ENCODE data around the gene RNPS1. TPM values are rescaled to one million over a fixed set of nuclear protein-coding genes. Genes with fewer than 3 reads are reported as not detected.

Gene RNPS1
- total RNA-seq, 2 experiments from 2014 or later, result 310 to 324 TPM

DNA sequence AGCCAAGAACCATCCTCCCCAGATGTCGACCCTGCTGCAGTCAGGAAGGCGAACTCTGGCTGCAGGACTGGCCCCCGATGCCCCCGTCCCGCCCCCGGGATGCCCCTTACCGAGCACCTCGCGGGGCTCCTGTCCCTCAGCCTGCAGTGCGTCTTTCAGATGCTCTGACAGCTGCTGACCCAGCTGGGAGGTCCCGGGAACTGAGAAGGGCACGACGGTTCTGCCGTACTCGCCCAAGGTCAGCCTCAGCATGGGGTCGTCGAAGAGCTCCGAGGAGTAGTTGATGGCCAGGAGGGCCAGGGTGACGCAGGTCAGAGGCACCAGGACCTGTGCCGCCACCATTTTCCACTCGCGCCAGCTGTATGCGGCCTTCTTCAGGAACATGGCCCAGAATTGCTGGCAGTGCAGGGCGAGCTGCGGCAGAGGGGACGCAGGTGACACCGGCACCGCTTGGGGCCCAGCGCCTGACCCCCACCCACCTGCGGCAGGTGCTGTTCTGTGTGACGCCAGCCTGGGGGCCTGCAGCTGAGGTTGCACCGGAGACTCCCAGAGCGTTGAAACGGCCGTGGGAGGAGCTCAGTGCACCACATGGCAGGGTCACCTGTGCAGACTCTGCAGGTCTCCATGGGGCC is 20.1 kb upstream of the RNPS1 start:
- H3K36me3 Mint-ChIP-seq, result no peaks in the 10 kb centered on the region
- H3K4me1 Mint-ChIP-seq, result no peaks in the 10 kb centered on the region
- ATAC-seq, result no peak
- CTCF ChIA-PET, result no interaction called here
- no peaks in the 10 kb centered on the region for H3K27me3 Mint-ChIP-seq
- no peaks in the 10 kb centered on the region for H3K9me3 Mint-ChIP-seq (ENCODE audit: low read depth)
- no peak overlapping the region for H3K27ac Mint-ChIP-seq
- no peak for DNase-seq
- H3K4me3 Mint-ChIP-seq, result no peak overlapping the region

DNA sequence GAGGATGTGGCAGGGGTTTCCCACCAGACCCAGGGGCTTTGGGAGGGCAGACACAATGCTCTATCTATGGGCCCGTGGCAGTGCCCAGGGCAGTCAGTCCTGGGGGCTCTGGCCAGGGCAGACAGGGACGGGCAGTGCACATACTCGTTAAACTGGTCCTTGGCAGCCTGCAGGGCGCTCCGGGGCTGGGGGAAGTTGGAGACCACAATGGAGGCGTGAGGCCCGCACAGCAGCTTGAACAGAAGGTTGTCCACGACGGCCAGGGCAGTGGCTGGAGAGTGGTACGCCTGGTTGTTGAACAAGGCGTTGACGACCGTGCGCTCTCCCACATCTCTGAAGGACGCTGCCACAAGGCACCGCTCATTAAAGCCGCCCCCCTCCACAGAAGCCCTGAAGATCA is 18.6 kb upstream of the RNPS1 start:
- DNase-seq, result no peak
- no peaks in the 10 kb centered on the region for H3K9me3 Mint-ChIP-seq (ENCODE audit: low read depth)

DNA sequence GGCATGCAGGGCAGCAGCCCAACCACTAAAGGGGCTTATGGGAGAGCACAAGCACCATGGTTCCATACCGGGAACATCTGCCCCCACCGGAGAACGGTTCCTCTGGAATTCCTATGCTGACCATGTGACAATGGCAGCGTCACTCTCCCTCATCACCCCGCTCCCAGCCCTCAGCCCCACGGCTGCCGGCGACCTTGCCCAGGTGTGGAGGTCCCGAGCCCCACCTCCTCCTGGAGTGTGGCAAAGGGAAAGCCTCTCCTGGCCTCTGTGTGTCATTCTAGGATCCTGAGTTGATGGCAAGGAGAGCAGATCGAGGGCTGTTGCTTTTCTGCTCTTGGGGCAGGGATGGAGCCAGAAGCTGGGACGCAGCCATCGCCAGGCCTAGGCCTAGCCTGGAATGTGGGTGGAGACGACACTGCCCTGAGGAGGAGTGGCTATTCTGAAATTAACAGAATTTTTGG is 17.8 kb upstream of the RNPS1 start:
- Mint-ChIP-seq H3K4me1 (no peaks in the 10 kb centered on the region), H3K9me3 (ENCODE audit: low read depth) (no peaks in the 10 kb centered on the region), H3K27ac (no peak overlapping the region), H3K36me3 (no peaks in the 10 kb centered on the region), H3K4me3 (no peak overlapping the region), H3K27me3 (no peaks in the 10 kb centered on the region)
- DNase-seq, result no peak
- no peak for ATAC-seq
- CTCF ChIA-PET, result no interaction called here

More for the DNA sequence above, 18.6 kb upstream of the RNPS1 start:
- Mint-ChIP-seq H3K27ac (no peak overlapping the region), H3K4me3 (no peak overlapping the region), H3K4me1 (no peaks in the 10 kb centered on the region), H3K36me3 (no peaks in the 10 kb centered on the region), H3K27me3 (no peaks in the 10 kb centered on the region)
- no peak for ATAC-seq
- CTCF ChIA-PET, result no interaction called here

DNA sequence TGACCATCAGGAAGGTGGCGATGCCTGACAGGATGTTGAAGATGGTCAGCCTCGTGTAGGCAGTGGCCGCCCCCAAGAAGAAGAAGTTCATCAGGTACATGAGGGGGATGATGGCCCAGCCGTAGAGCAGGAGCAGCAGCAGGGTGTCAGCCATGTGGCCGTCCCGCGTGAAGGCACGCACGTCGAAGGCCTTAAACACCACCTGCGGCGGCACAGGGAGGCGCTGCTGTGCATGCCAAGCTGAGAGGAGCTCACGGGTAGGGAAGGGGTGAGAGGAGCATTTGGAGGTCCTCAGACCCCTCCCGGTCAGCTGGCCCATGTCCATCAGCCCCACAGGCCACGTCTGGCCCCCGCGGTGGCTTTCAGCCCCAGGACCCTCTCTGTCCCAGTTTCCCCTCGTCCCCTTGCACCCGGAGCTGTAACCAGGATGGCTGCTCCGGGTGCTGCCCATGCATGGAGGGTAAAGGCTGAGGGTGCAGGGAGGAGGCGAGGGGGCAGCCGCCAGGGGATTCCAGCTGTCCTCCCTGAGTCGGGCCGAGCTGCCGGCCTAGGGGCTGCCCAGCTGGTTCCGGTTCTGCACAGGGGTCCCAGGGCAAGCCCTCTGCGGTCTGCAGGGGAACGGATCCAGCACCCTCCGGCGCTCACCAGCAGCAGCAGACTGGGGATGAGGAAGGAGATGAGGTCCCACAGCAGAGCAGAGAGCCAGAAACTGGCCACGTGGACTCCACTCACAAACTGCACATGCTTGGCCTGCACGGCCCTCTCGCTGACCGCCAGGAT is 17.1 kb upstream of the RNPS1 start:
- DNase-seq (no peak), ATAC-seq (no peak)
- no peak overlapping the region for H3K27ac Mint-ChIP-seq
- no peaks in the 10 kb centered on the region for H3K27me3 Mint-ChIP-seq
- H3K9me3 Mint-ChIP-seq (ENCODE audit: low read depth), result no peaks in the 10 kb centered on the region
- CTCF ChIA-PET, result no interaction called here
- H3K4me1 Mint-ChIP-seq, result no peaks in the 10 kb centered on the region
- H3K4me3 Mint-ChIP-seq, result no peak overlapping the region
- no peaks in the 10 kb centered on the region for H3K36me3 Mint-ChIP-seq

DNA sequence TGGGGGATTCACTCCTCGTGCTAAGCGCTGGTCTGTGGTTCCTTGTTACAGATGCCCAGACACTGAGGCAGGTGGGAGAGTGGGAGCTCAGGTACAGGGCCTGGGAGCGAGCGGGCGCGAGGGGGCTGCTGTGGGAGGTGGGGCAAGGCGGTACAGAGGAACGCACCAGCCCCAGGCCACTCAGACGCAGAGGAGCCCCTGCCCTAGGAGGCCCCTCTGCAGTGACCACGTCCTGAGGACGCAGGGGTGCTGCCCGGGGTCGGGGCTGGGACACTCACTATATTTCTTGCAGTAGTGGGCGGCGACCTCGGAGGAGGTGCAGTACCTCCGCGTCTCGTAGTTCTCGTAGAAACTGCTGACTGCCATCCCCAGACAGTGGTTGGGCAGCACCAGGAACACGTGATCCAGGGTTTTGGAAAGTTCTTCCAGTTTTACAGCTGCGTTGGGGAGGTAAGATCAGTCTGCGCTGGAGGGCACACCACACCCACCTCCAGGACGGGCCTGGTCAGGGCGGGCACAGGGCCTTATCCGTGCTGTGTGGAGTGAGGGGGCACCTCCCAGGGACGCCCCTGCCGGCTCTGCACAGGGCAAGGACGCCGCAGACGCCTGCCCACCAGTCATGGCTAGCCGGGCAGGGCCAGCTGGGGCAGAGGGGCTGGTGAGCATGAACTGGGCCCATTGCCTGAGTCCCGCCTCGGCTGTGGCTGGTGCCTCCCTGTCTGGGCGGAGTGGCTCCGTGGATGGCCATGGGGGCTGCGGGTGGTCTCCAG is 16.3 kb upstream of the RNPS1 start:
- no peaks in the 10 kb centered on the region for H3K9me3 Mint-ChIP-seq (ENCODE audit: low read depth)
- DNase-seq, result no peak
- no peak for ATAC-seq
- no peak overlapping the region for H3K4me3 Mint-ChIP-seq
- CTCF ChIA-PET, result no interaction called here
- H3K27ac Mint-ChIP-seq, result no peak overlapping the region
- no peaks in the 10 kb centered on the region for H3K27me3 Mint-ChIP-seq
- no peaks in the 10 kb centered on the region for H3K36me3 Mint-ChIP-seq
- H3K4me1 Mint-ChIP-seq, result no peaks in the 10 kb centered on the region

DNA sequence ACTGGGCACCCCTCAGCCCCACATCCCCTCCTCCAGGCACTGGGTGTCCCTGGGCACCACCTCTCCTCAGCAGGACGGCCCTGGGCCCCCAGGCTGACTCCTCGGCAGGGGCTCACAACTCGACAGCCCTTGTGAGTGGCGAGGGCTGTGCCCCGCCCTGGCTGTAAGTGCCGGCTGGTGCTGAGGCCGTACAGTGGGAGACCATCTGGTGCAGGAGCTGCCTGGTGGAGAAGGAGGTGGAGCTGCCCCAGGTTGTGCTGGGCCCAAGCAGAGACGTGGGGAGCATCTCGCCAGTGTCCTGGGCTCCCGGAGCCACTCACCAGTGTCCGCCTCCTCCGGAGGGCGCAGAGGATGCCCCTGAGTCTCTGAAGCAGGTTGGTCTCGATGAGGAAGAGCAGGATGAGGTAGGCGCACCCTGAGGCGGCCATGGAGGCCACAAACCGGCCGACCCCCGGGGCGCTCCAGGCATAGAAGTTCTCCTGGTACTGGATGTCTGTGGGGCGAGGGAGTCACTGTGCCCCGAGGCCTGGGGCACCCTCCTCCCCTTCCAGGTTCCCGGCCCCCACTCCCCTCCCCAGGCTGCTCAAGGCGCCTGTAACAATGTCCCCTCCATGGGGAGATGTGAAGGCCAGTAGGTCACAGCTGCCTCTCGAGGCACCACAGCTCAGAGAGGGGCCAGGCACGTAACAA is 15.1 kb upstream of the RNPS1 start:
- Mint-ChIP-seq H3K27ac (no peak overlapping the region), H3K4me1 (no peaks in the 10 kb centered on the region)

DNA sequence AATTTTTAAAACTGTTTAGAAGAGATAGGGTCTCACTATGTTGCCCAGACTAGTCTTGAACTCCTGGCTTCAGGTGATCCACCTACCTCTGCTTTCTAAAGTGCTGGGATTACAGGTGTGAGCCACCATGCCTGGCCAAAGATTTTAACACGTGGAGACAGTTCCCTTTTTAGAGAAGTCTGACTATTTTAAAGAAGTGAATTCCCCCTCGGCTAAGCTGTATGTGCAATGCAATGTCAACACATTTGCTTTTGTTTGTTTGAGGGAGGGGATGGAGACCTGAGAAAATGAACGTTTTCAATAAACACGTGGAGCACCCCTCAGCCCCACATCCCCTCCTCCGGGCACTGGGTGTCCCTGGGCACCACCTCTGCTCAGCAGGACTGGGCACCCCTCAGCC is 14.3 kb upstream of the RNPS1 start:
- Mint-ChIP-seq H3K27me3 (no peaks in the 10 kb centered on the region), H3K4me1 (no peaks in the 10 kb centered on the region), H3K27ac (no peak overlapping the region), H3K4me3 (no peak overlapping the region), H3K9me3 (ENCODE audit: low read depth) (no peaks in the 10 kb centered on the region), H3K36me3 (no peaks in the 10 kb centered on the region)
- ATAC-seq, result no peak
- CTCF ChIA-PET, result interaction anchor here (0.9 kb wide), 1 partner anchor 219 kb away, joined by 3 read pairs; no protein-coding TSS in a partner anchor
- DNase-seq, result no peak

More for the DNA sequence above, 15.1 kb upstream of the RNPS1 start:
- H3K9me3 Mint-ChIP-seq (ENCODE audit: low read depth), result no peaks in the 10 kb centered on the region
- H3K36me3 Mint-ChIP-seq, result no peaks in the 10 kb centered on the region
- CTCF ChIA-PET, result no interaction called here
- H3K27me3 Mint-ChIP-seq, result no peaks in the 10 kb centered on the region
- H3K4me3 Mint-ChIP-seq, result no peak overlapping the region
- DNase-seq, result no peak
- ATAC-seq, result no peak

DNA sequence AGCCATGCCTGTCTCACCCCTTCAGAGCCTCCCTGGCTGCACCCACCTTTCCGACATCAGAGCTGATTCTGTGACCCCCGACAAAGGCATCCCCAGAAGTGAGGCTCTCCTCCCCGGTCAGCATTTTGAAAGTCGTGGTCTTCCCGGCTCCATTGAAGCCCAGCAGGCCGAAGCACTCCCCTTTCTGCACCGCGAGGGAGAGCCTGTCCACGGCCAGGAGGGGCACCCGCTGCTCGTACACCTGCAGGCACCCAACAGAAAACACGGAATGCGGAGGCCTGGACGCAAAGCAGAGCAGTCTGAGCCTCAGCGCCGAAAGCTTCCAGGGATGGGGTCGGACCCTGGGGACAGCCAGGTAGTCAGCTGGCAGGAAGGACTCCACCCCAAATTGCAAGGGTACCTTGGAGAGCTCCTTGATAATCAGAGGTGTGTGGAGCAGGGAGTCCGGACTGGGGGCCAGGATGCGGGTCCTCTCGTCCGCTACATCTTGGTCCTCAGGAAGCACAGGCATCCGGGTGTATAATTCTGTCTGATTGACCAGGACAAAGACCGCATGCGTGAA is 13.1 kb upstream of the RNPS1 start:
- no peak overlapping the region for H3K27ac Mint-ChIP-seq
- CTCF ChIA-PET, result no interaction called here
- H3K4me3 Mint-ChIP-seq, result no peak overlapping the region
- no peak for ATAC-seq
- no peak for DNase-seq
- H3K36me3 Mint-ChIP-seq, result no peaks in the 10 kb centered on the region
- no peaks in the 10 kb centered on the region for H3K4me1 Mint-ChIP-seq
- no peaks in the 10 kb centered on the region for H3K9me3 Mint-ChIP-seq (ENCODE audit: low read depth)
- no peaks in the 10 kb centered on the region for H3K27me3 Mint-ChIP-seq

DNA sequence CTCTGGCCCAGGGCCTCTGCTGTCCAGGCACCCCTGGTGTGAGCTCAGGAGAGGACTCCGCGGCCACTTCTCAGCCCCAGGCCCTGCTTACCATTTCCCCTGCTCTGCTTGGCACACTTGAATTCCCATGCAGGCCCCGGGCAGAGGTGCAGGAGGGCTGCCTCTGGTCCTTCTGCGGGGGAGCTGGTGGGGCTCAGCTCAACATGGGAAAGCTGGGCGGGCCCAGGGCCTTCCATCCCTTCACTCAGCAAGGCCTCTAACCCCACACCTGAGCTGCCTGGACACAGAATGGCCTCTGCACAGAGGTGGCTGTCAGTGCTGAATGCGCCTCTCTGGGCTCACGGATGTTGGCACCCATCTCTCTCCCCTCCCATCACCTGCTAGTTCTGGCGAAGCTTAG is 12.5 kb upstream of the RNPS1 start:
- CTCF ChIA-PET, result no interaction called here
- no peaks in the 10 kb centered on the region for H3K36me3 Mint-ChIP-seq

DNA sequence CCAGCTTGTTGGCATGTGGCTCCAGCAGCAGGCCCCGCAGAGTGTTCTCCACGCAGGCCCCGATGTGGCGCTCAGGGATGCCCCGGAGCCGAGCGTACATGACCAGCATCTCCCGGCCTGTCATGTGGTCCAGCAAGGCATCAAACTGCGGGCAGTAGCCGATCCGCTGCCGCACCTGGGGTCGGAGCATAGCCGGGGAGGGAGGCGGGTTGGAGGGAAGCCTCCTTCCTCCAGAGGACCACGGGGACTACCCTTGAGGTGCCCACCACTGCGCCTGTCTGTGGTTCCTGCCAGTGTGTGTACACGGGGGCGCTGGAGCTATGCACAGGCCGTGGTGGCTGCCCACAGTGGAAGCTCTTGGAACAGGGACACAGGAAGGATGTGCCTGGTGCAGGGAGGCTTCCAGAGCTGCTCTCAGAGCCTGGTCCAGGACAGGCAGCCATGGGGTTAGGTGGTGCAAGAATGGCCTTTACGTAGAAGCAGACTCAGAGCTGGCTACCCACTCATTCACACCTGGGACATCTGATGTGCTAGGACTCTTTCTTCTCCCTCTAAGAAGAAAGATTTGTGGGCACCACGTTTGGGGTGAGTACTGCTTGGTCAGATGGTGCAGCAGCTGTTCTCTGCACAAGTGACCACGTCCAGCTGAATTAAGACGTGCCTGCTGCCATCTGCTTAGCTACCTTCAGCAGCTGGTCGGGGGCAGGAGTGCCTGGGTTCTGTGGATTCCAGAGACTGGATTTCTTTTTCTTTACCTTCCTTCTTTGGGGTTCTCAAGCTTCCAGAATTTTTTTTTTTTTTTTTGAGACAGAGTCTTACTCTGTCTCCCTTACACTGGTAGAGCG is 11.3 kb upstream of the RNPS1 start:
- no peaks in the 10 kb centered on the region for H3K27me3 Mint-ChIP-seq
- no peaks in the 10 kb centered on the region for H3K36me3 Mint-ChIP-seq

More for the DNA sequence above, 12.5 kb upstream of the RNPS1 start:
- no peaks in the 10 kb centered on the region for H3K27me3 Mint-ChIP-seq
- no peaks in the 10 kb centered on the region for H3K9me3 Mint-ChIP-seq (ENCODE audit: low read depth)
- H3K27ac Mint-ChIP-seq, result no peak overlapping the region
- no peak for DNase-seq
- ATAC-seq, result no peak
- no peaks in the 10 kb centered on the region for H3K4me1 Mint-ChIP-seq
- H3K4me3 Mint-ChIP-seq, result no peak overlapping the region

DNA sequence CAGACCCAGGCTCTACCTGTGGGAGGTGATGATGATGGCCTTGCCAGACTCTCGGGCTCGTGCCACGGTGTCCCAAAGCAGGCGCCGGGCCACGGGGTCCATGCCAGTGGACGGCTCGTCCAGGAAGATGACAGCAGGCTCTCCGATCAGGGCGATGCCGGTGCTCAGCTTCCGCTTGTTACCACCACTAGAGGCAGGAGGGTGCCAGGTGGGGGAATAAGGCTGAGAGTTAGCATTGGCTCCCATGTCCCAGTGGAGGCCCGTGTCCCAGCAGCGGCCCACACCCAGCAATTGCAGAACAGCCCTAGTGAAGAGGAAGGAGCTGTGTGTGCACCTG is 10.3 kb upstream of the RNPS1 start:
- no peak overlapping the region for H3K4me3 Mint-ChIP-seq
- no peaks in the 10 kb centered on the region for H3K27me3 Mint-ChIP-seq
- CTCF ChIA-PET, result no interaction called here
- ATAC-seq (no peak), DNase-seq (no peak)
- H3K9me3 Mint-ChIP-seq (ENCODE audit: low read depth), result no peaks in the 10 kb centered on the region
- H3K36me3 Mint-ChIP-seq, result no peaks in the 10 kb centered on the region
- no peak overlapping the region for H3K27ac Mint-ChIP-seq
- no peaks in the 10 kb centered on the region for H3K4me1 Mint-ChIP-seq

More for the DNA sequence above, 11.3 kb upstream of the RNPS1 start:
- Mint-ChIP-seq H3K4me1 (no peaks in the 10 kb centered on the region), H3K4me3 (no peak overlapping the region), H3K27ac (no peak overlapping the region), H3K9me3 (ENCODE audit: low read depth) (no peaks in the 10 kb centered on the region)
- no peak for ATAC-seq
- CTCF ChIA-PET, result interaction anchor here (0.5 to 0.9 kb wide), 3 partner anchors 26 to 221 kb away, joined by 3 read pairs; no protein-coding TSS in a partner anchor
- DNase-seq, result no peak

DNA sequence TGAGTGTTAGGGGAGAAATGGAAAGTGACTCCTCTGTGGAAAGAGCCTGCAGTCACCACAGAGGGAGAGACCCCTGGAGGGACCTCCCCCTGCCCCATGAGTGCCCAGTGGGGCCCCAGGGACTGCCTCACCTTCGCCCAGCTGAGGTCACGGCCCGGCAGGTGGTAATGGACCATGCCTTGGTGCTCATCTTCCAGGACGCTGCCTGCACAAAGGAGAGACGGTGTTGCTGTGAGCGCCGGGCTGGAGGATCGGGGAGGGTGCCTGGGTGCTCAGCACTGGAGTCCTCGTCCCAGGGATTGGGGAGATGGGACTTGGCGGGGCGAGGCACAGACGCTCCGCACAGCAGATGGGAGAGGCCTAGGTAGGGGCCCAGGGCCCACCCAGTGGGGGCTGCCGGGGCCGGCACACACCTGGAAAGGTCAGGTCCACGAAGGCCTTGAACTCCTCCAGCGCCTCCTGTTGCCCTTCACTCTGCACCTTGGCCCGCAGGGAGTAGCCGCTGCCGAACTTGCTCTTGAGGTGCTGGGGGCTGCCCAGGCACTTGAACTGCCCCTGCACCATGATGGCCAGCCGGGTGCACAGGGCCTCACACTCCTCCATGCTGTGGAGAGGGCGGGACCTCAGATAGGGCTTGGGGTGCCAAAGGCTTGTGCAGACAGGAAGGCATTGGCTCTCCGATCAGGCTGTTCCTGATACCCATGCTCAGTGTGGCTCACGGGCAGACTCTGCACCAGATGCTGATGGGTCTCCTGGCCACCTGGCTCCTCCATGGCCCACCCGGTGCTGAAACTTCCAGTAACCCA is 9.7 kb upstream of the RNPS1 start:
- Mint-ChIP-seq H3K9me3 (ENCODE audit: low read depth) (no peaks in the 10 kb centered on the region), H3K27ac (no peak overlapping the region), H3K27me3 (no peaks in the 10 kb centered on the region), H3K4me3 (no peak overlapping the region), H3K36me3 (no peaks in the 10 kb centered on the region), H3K4me1 (no peaks in the 10 kb centered on the region)
- ATAC-seq, result no peak
- no peak for DNase-seq
- CTCF ChIA-PET, result no interaction called here
